HG03354 (cell line): ENCODE data around the gene CYB5A.
"Not testable (repeated sequence)": the region's sequence is repeated elsewhere in the genome, so short reads cannot be mapped to it uniquely, and the experiment has no call there.

Experiments used
- ATAC-seq: cut with Tn5 transposase; IDR thresholded peaks from one replicate; pipeline ENCODE4 v1.9.1; 2021; ENCODE audit warnings: mild to moderate bottlenecking; ENCODE audit not compliant: unreplicated experiment, poor library complexity, severe bottlenecking

CYB5A gene

DNA sequence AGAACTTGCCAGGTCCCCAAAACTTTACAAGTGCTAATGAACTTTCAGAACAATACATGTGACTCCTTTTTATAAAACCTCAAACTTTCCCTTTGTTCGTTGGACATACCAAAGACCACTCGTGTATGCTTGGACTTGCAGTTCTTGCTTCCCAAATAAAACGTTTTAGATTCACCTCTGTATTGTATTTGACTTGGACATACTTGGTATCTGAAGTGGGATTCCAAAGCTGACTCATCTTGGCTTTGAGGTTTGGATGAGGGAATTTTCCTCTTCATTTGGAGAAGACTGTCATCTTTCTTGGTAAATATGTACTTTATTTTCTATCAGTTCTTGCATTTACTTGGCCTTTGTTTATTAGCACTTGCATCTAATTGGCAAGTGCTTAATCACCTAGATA lies 8.0 kb upstream of the CYB5A start:
- no peak for ATAC-seq

DNA sequence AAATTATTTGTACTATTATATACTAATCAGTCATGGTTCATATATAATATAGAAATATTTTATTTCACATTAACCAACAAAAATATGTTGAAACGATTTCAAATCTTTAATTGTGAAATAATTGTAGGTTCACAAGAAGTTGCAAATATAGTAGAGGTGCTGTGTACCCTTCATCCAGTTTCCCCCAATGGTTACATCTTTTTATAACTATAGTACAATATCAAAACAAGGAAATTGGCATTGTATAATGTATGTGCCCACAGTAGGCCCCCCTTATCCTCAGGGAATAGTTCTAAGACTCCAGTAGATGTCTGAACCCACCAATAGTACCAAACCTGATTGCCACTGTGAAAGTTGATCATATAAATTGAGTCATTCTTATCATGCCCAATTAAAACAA lies 7.4 kb upstream of the CYB5A start:
- no peak for ATAC-seq

DNA sequence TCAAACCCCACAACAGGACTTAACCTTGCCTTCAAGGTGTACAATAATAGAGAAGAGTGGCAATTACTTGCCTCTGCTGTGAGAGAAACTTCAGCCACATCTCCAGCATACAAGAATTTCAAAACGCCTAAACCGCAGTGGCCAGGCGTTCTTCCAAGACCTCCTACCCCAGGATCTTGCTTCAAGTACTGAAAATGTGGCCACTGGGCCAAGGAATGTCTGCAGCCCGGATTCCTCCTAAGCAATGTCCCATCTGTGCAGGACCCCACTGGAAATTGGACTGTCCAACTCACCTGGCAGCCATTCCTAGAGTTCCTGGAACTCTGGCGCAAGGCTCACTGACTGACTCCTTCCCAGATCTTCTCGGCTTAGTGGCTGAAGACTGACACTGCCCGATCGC lies 2.8 kb upstream of the CYB5A start:
- no peak for ATAC-seq

DNA sequence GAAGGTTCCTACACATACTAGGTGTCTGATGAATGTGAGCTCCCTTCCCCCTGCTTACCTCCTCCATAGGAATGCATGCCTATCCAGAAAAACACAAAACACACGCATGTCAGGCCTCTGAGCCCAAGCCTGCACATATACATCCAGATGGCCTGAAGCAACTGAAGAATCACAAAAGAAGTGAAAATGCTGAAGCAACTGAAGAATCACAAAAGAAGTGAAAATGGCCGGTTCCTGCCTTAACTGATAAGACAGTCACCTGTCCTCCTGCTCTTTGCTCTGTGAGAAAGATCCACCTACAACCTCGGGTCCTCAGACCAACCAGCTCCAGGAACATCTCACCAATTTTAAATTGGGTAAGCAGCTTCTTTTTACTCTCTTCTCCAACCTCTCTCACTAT lies 1.2 kb upstream of the CYB5A start:
- not testable (repeated sequence) for ATAC-seq

DNA sequence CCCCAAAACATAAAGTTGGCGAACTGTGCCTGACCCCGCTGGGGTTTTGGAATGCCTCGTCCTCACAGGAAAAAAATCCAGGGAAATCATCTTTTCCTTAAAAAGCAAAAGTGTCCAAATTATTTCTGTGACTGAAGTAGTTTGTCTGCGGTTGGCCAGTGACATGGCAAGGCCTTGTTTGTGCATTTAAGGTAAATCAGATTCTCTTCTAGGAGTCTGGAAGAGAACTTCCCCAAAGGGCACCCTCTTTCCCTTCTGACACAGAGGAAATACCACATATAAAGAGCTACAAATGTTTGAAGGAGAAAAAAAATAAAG lies 737 bp upstream of the CYB5A start:
- no peak for ATAC-seq

DNA sequence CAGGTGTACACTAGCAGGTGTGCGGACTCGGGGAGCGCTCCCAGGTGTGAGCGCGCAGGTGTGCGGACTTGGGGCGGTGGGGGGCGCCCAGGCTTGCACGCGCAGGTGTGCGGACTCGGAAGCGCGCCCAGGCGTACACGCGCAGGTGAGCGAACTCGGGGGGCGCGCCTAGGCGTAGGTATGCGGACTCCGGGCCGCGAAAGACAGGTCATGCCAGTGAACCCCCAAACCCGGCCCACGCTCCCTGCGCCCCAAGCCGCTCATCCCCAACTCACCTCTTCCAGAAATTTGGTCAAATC lies 342 bp downstream of the CYB5A start:
- no peak for ATAC-seq

DNA sequence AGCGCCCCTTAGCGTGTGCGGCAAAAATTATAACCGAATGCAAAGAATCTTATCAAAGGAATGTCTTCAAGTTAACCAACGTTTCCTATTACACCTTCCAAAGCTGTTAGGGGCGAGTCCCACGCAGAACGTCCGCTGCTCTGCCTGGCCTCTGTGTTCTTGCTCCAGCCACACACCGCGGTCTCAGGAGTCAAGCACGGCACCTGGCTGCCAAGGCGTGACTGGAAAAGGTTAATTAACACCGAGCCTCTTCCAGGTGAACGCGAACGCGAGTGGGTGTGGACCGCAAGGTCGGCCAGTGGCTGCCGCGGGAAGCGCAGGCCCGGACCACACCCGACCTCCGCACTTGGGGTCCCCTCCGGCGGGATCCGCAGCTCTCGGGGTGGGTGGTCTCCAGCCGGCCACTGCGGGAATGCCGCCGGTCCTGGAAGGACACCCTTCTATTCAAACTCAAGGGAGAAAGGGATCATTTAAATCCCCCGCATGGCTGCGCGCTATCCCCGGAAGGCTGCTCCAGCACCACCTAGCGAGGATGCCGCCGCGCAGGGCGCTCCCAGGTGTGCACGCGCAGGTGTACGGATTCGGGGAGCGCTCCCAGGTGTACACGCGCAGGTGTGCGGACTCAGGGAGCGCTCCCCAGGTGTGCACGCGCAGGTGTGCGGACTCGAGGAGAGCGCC lies 830 bp downstream of the CYB5A start:
- ATAC-seq = no peak

DNA sequence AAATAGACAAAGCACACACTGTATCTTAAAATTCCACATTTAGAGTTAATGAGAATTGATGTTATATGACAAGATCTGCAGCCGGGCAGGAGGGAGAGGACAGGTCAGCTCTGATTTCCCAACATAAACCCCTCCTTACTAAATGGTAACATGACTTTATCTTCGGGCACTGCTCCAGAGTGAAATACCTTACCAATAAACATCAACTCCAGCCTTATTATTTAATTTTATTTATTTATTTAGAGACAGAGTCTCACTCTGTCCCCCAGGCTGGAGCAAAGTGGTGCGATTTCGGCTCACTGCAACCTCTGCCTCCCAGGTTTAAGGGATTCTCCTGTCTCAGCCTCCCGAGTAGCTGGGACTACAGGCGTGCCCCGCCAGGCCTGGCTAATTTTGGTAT lies 1.7 kb downstream of the CYB5A start:
- ATAC-seq = no peak

DNA sequence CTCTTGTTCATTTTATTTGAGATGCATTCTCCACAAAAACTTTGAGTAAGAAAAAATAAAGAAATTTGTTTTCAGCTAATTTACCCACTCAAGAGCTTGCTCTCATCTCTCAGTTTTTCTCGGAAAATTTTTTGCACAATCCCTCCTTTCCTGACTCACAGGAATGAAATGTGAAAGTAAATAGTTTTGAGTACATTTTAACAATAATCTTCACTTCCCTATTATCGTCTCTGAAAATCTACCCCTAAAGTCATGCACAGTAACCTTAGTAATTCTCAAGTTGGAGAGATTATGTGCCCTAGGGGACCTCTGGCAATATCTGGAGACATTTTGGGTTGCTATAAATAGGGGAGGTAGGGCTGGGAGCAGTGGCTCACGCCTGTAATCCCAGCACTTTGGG lies 2.6 kb downstream of the CYB5A start:
- no peak for ATAC-seq

DNA sequence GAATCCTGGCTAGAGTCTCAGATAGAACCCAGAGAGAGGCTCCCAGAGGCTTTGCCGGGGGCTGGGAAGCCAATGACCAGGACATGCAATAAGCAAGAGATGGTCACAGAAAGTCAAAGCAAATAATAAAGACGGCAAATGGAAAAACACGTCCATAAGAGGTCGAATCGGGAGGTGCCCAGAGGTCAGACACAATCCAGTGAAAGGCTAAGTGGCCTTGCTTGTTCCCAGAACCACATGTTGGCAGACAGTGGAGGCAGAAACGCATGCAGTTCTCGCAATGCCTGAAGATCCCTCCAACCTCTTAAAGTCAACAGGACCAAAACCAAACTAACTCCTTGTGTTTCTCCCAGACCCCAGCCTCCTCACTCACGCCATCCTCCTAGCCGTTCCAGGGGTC lies 3.0 kb downstream of the CYB5A start:
- no peak for ATAC-seq

DNA sequence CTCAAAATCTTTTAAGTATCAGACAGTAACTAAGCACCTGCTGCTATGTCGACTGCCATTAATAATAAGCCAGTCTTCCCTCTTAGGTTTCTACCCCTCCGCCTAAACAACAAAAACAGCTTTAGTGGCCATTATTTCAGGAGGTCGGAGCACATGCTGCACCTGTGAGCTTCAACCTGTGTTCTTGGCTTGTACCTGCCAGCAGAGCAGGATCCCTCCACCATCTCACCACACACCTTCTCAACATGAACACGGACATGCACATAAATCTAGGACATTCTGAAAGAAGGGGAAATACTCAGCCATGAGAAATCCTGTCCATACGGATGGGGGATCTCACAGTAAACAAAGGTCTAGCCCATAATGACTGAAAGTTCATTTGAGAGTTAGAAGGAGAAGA lies 3.7 kb downstream of the CYB5A start:
- ATAC-seq = no peak

DNA sequence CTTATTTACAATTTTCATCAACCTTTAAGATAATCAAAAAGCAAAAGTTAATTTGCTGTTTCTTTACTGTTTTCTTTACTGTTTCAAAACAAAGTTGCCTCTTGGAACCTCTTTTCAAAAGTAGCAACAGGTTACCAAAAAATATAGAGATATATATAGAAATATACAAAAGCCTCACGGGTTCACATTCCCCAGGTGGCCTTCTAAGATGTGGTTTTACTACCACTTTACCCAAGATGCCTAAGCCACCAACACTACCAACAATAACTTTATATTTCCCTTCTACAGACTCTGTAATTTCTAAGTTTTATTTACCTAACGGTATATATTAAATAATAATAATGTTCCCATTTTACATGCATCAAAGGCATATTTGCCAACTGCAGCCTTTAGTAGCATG lies 4.9 kb downstream of the CYB5A start:
- ATAC-seq = no peak

DNA sequence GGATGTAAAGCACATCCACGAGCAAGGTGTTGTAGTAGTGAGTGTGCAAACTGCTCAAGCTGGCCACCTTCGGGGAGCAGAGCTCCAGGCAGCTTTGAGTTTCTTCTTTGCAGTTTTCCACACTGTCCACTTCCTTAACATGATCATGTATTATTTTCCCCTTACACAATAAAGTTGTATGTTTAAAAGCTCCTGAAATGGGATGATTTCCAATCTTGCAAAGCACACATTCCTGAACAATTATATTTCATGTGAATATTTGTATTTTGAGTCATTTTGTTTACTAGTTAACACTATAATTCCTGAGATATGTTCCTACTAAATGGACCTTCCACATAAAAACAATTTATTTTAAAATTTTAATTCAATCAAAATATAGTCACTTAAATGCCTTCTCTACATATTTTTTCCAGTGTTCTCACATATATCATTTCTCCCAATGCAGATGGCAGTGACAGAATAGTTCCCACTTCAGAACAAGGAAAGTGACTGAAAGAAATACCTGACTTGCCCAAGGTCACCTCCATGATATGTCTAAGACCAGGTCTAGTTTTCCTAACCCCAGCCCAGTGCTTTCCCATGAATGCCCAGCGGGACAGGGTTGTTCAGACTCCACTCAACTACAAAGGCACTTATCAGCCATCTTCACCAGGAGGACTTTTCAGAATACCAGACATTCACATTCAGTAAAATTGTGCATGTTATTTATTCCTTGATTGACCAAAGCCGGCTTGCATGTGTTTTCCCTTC lies 5.5 kb downstream of the CYB5A start:
- no peak for ATAC-seq

DNA sequence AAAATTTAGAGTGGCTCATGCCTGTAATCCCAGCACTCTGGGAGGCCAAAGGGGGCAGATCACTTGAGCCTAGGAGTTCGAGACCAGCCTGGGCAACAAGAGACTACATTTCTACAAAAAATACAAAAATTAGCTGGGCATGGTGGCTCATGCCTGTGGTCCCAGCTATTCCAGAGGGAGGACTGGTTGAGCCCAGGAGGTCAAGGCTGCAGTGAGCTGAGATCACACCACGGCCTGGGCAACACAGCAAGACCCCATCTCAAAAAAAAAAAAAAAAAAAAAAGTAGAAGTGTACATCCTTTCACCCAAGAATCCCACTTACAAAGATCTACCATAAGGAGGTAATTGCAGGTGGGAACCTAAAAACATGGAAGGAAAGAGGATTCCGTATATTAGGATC lies 6.2 kb downstream of the CYB5A start:
- ATAC-seq = not testable (repeated sequence)

DNA sequence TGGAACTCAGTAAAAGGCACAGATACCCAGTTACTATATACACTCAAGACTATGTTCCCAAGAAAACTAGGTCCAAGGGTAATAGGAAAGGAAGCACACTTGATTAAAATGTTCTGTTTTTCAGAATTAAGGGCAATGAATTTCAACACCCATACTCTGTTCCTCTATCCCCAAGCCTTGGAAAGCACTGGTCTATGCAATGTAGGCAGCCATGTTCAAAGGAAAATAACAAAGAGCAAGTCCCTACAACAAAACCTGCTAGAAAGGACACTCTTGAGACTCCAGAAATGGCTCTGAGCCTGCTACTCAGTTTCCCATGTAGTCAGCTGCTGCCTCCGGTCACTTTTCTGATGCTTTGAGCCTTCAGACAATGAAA lies 6.8 kb downstream of the CYB5A start:
- no peak for ATAC-seq

DNA sequence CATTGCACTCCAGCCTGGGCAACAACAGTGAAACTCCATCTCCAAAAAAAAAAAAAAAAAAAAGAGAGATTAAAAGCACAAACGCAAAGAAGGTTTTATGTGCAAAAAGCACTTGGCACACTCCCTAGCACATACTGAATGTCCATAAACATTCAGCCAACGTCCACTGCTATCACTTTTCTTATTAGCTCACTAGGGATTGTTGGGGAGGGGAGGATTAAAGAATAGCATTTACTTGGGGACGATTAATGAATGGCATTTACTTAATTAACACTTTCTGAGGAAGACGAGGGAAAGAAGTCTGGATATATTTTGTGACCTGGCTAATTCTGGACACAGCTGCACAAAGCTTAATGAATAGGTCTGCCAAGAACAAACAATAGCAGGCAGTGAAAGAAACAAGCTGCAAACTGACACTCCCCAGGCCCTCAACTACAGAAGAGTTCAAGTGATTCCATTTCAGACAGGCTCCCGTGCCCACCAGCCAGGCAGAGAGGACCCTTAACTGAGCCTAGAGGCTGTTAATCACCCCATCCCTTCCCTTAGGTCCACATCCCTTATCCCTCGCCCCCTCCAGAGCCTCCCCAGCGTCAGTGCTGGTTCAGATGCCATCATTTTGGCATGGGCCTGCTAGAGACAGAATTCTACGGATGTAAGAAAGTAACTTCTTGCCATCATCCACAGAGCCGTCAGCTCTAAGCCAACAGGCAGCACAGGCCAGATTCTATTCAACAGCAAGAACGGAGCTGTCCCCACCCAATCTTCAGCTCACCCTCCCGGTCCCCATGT lies 7.4 kb downstream of the CYB5A start:
- no peak for ATAC-seq

DNA sequence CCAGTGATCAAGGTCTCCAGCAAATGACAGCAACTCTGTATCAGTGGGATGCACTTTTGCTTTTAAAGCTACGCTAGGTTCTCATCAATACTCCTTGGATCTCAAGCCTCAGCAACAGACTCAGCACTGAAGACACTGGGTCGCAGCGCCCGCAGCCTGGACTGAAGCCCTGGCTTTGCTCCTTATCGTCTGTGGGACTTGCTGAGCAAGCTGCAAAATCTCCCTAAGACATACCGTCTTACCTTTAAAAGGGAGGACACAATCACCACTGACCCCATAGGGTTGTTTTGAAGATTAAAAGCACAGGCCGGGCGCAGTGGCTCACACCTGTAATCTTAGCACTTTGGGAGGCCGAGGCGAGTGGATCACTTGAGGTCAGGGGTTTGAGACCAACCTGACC lies 8.1 kb downstream of the CYB5A start:
- no peak for ATAC-seq

DNA sequence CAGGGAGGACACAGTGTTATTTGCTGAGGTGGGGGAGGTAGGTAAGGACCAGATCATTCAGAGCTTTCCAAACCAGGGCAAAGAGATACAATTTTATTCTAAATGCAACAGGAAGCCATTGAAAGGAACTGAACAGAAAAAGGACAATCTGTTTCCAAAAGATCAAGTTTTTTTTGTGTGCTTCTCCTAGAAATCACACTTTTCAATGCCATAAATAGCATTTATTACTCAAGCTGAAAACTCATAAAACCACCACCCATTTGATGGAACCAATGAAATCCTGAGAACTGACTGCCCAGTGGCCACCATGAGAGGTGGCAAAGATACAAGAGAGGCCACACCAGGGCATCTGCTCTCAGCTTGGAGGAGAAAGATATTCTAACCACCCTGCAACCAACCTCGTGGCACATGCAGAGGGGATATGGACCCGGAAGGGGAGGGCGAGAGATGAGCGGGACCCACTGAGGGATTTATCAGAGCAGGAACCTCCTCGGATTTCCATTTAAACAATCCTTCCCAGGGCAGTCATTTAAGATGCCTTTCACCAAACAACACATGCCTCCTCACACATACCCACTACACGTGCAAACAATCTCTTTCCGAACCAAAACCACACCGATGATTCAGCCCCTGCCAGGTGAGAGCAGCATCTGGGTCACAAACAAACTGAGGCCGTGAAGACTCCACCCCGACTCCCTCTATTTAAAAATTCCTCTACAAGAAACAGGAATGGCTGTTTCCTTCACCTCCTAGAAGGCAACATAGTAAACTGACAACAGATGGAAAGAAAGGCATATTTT lies 8.8 kb downstream of the CYB5A start:
- ATAC-seq = no peak

DNA sequence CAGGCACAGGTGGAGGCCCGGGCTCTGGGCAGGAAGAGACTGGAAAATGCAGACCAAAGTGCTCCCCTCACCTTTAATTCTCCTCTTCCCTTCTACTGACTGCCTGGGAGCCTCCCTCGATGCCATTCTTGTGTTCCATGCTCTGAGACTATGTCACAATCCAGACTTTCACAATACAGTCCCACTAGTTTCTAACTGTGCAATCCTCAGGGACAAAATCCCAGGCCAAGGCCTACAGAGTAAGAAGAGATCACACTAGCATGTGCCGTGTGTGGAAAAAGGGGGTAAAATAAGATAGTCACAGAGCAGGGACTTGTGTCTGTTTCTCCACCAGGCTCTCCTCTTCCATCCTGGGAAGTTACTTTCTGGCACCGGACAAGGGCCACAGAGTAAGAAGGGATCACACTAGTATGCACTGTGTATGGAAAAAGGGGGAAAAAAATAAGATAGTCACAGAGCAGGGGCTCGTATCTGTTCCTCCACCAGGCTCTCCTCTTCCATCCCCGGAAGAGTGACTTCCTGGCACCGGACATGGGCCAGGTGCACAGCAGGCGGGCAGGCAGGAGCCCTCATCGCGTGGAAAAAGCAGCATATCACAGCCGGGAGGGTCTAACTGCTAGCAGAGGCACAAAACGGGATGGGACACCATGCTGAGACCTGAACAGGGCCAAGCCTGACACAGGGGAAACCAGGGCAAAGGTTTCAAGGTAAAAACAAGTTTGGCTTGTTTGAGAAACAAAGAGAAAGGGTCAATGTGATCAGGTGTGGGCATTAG lies 9.6 kb downstream of the CYB5A start:
- peak; percentile 59 for ATAC-seq
